Measurements from ENCODE around the gene BIVM.

DNA sequence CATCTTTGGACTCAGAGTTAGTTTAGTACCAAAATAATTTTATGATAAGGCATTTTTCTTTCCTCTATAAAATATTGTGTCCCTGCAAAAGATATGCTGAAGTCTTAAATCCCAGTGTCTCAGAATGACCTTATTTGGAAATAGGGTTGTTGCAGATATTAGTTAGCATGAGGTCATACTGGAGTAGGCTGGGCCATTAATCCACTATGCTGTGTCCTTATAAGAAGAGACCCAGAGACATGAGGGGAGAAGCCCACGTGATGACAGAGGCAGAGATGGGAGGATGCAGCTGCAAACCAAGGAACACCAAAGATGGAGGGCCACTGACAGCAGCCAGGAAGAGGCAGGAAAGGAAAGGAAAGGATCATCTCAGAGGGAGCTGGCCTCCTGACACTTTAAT lies 6.5 kb upstream of the BIVM start:
- no peak for TF ChIP-seq EP300 (IDR thresholded peaks at IDR 0.05)
- TF ChIP-seq, protein P1, sequence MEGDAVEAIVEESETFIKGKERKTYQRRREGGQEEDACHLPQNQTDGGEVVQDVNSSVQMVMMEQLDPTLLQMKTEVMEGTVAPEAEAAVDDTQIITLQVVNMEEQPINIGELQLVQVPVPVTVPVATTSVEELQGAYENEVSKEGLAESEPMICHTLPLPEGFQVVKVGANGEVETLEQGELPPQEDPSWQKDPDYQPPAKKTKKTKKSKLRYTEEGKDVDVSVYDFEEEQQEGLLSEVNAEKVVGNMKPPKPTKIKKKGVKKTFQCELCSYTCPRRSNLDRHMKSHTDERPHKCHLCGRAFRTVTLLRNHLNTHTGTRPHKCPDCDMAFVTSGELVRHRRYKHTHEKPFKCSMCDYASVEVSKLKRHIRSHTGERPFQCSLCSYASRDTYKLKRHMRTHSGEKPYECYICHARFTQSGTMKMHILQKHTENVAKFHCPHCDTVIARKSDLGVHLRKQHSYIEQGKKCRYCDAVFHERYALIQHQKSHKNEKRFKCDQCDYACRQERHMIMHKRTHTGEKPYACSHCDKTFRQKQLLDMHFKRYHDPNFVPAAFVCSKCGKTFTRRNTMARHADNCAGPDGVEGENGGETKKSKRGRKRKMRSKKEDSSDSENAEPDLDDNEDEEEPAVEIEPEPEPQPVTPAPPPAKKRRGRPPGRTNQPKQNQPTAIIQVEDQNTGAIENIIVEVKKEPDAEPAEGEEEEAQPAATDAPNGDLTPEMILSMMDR (IDR thresholded peaks at IDR 0.05), result no peak
- no peak for TF ChIP-seq POLR2A (IDR thresholded peaks at IDR 0.05; ENCODE audit: low read depth)

All from esophagus muscularis mucosa (tissue), 4 donors.